Ovary (tissue), 9 donors: ENCODE measurements around the gene EYA4. TPM values are rescaled to one million over a fixed set of nuclear protein-coding genes. Genes with fewer than 3 reads are reported as not detected.

ENCODE experiments used
- DNase-seq, 5 donors: peaks; one replicate each; pipeline ENCODE4 v3.0.0-alpha.2; 2019 to 2020
- H3K27ac ChIP-seq, 2 donors: fragments of 200-600 bp; one replicate each; pipeline versions ENCODE4 v1.5.1 to v1.8.0; 2019 to 2022
- H3K27me3 ChIP-seq: fragments of 200-600 bp; one replicate; pipeline ENCODE4 v1.8.0; 2022
- H3K36me3 ChIP-seq: fragments of 200-600 bp; sonication (generic); one replicate; pipeline ENCODE4 v1.5.1; 2019
- H3K4me1 ChIP-seq: one replicate; pipeline ENCODE4 v1.8.1; 2013; ENCODE audit warnings: mild to moderate bottlenecking, moderate library complexity; ENCODE audit not compliant: insufficient read depth
- H3K4me3 ChIP-seq: fragments of 200-600 bp; sonication (generic); one replicate; pipeline ENCODE4 v1.5.1; 2017
- H3K9me3 ChIP-seq, 2 donors: fragments of 200-600 bp in 1 of 2; sonication (generic) in 1 of 2; one replicate each; pipeline versions ENCODE4 v1.5.1 to v1.8.1; 2013 to 2019; ENCODE audit warnings: mild to moderate bottlenecking in 1 of 2, moderate library complexity in 1 of 2
- CTCF ChIP-seq, 3 donors: fragments of 450-650 bp in 2 of 3; fragments of 200-600 bp in 1 of 3; IDR thresholded peaks; one replicate each; pipeline versions ENCODE4 v1.5.1 to v1.8.0; 2016 to 2022; ENCODE audit warnings: antibody characterized with exemption in 3 of 3, mild to moderate bottlenecking in 1 of 3
- EP300 ChIP-seq: sonication (generic); formaldehyde crosslinking; IDR thresholded peaks from one replicate; pipeline ENCODE4 v1.6.1; 2017; ENCODE audit warnings: antibody characterized with exemption
- POLR2A ChIP-seq: fragments of 450-650 bp; IDR thresholded peaks from one replicate; pipeline ENCODE4 v1.6.1; 2017; ENCODE audit warnings: antibody characterized with exemption, mild to moderate bottlenecking, moderate library complexity
- WGBS, 3 donors: extraction: QIAGEN DNeasy Blood & Tissue Kit in 1 of 3; methylation state at CpG; one replicate each; pipeline versions ENCODE4 v1.1.5 to v1.1.7; 2013 to 2017; 5-methylcytosine and 5-hydroxymethylcytosine counted together
- intact Hi-C, 4 donors: fragments of 100-400 bp; cut with DNase I; formaldehyde crosslinking; loops; one replicate each; pipeline versions ENCODE4 v1.11.0 to v1.15.1; 2022 to 2023
- polyA plus RNA-seq, 2 donors: library from polyadenylated mRNA; stranded (reverse); fragments of 200-250 nt in 1 of 2; fragments of 350-450 nt in 1 of 2; fragmentation: Illumina TruSeq in 1 of 2; extraction: RNeasy Lipid Tissue Mini Kit (QIAGEN cat#74804) in 1 of 2; gene quantifications; one replicate each; pipeline ENCODE4 v1.2.3, GENCODE V29; 2013 to 2014
- total RNA-seq, 7 donors: library from RNA; depleted of rRNA in 2 of 7; stranded (reverse); fragments of >200 nt in 2 of 7; fragmentation: NEBNext Ultra II Directional in 3 of 7; extraction: Animal tissue kit (Norgen Biotek cat#: 25700) in 3 of 7; gene quantifications; one replicate each; pipeline versions ENCODE4 v1.1.0 to v1.2.4, GENCODE V29; 2016 to 2023
- donor health status: DM: no; HTN: no; CAD: no; lungs with moderate emphysema.
- donor health status: DM: no; HTN: no; CAD: no.
- donor health status: Bipolar disorder and iron deficiency.
- donor health status: DM: yes; HTN: yes; CAD: no.
- donor health status: DM: no; HTN: no; CAD: no.
- donor health status: DM: yes; HTN: yes; CAD: no.

Gene EYA4
- total and polyA plus RNA-seq, 9 donors, result 0.08 to 17.8 (median 2.0) TPM

GRCh38 chr6:133423242-133423641 is 182.1 kb downstream of the EYA4 start:
- WGBS, 3 donors, result 56 to 65% (median 58%) methylated on average over 2 of the region's 2 CpGs
- Histone ChIP-seq H3K9me3 (no peaks in the 10 kb centered on the region), H3K4me3 (no peak overlapping the region), H3K36me3 (no peaks in the 10 kb centered on the region), H3K4me1 (no peaks in the 10 kb centered on the region), H3K27ac (no peak overlapping the region), H3K27me3 (no peaks in the 10 kb centered on the region)
- no peak for TF ChIP-seq EP300
- no peak for TF ChIP-seq POLR2A
- TF ChIP-seq CTCF (IDR thresholded peaks at IDR 0.05), result no peak
- DNase-seq, result no peak
- intact Hi-C loops, result no loop called here

DNA sequence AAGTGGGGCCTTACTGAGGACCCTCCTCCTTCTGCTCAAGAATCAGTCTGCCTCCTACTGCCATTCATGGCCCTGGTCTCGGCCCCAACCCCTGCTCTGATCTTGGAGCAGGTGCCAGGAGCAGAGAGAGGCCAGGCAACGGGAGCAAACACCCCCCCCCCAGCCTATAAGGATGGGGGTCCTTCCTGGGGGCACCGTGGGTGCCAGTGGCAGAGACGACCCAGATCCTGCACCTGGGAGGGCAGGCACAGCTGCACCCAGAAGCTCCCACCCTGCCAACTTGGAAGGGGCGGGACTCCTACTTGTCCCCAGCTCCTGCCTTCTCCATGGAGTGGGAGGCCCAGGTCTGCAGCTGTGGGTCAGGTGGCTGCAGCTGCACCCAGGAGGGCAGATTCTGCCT is 183.2 kb downstream of the EYA4 start:
- DNase-seq, result no peak
- Histone ChIP-seq H3K4me3 (no peak overlapping the region), H3K4me1 (no peaks in the 10 kb centered on the region), H3K27me3 (no peaks in the 10 kb centered on the region), H3K9me3 (no peaks in the 10 kb centered on the region), H3K27ac (no peak overlapping the region), H3K36me3 (no peaks in the 10 kb centered on the region)
- WGBS, 3 donors, result 79 to 97% (median 89%) methylated on average over 5 of the region's 5 CpGs
- intact Hi-C loops, result no loop called here
- TF ChIP-seq POLR2A, result no peak
- no peak for TF ChIP-seq CTCF (IDR thresholded peaks at IDR 0.05)
- no peak for TF ChIP-seq EP300

DNA sequence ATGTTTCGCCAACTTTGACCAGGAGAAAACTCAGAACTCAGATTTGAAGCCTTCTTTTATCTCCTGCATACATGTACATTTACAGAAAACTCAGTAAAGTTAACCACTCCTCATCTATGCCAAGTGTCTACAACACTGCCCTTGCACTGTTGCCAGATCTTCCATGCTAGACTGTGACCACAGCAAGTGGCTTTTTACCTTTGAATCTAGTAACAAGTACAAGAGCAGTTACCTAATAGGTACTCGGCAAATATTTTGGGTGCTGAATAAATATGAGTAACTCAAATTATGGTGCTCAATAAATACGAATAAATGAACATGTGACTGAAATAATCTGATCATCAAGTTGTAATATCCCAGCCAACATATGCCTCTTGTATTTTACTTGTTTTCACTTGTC is 184.9 kb downstream of the EYA4 start:
- no peak overlapping the region for H3K27ac ChIP-seq
- TF ChIP-seq CTCF (IDR thresholded peaks at IDR 0.05) (no peak), POLR2A (no peak), EP300 (no peak)
- intact Hi-C loops, result no loop called here
- DNase-seq, result no peak
- no peak overlapping the region for H3K4me3 ChIP-seq
- H3K36me3 ChIP-seq, result no peaks in the 10 kb centered on the region
- WGBS, 3 donors, result 93 to 97% (median 97%) methylated on average over 3 of the region's 3 CpGs
- H3K4me1 ChIP-seq, result no peaks in the 10 kb centered on the region
- no peaks in the 10 kb centered on the region for H3K9me3 ChIP-seq
- H3K27me3 ChIP-seq, result no peaks in the 10 kb centered on the region

DNA sequence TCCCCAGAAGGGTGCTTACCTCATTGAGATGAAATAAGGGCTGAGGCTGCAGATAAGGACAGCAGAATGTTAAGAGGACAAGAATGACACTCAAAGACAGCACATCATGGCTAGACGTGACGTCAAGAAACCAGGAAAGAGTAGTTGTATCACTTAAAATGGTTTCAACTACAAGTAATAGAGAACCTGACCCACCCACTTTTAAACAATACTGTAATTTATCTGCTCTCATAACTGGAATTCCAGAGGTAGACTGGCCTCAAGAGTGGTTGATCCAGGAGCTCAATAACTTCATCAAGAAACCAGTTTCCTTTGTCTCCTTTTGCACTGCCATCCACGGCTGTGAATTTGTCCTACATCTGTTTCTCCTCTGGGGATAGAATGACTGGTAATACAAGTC is 187.1 kb downstream of the EYA4 start:
- H3K4me1 ChIP-seq, result no peaks in the 10 kb centered on the region
- no peak for DNase-seq
- TF ChIP-seq EP300 (no peak), POLR2A (no peak), CTCF (IDR thresholded peaks at IDR 0.05) (no peak)
- no peaks in the 10 kb centered on the region for H3K36me3 ChIP-seq
- 92 to 94% (median 93%) methylated on average over 3 of the region's 3 CpGs for WGBS, 3 donors
- no peak overlapping the region for H3K27ac ChIP-seq
- H3K4me3 ChIP-seq, result no peak overlapping the region
- intact Hi-C loops, result no loop called here
- H3K9me3 ChIP-seq, result no peaks in the 10 kb centered on the region
- H3K27me3 ChIP-seq, result no peaks in the 10 kb centered on the region

- no peaks in the 10 kb centered on the region for H3K27me3 ChIP-seq
- no peaks in the 10 kb centered on the region for H3K9me3 ChIP-seq
- H3K4me1 ChIP-seq, result no peaks in the 10 kb centered on the region
- DNase-seq, result no peak
- H3K4me3 ChIP-seq, result no peak overlapping the region
- no peaks in the 10 kb centered on the region for H3K36me3 ChIP-seq
- TF ChIP-seq POLR2A, result no peak
- TF ChIP-seq EP300, result no peak
- TF ChIP-seq CTCF (IDR thresholded peaks at IDR 0.05), result no peak
- no peak overlapping the region for H3K27ac ChIP-seq
- intact Hi-C loops, result no loop called here
Measured at GRCh38 chr6:133430530-133430929, 189.4 kb downstream of the EYA4 start.
